ENCODE measurements around the gene PPP2R5B. TPM values are rescaled to one million over a fixed set of nuclear protein-coding genes. Genes with fewer than 3 reads are reported as not detected.

The PPP2R5B gene
- polyA plus RNA-seq, 1 experiment, result 18.5 TPM

- H3K4me3 ChIP-seq (ENCODE audit: low read depth, low read length), result no peak overlapping the region
- POLR2A ChIA-PET, result no interaction called here
- no peak for DNase-seq (ENCODE audit: low read depth)
- TF ChIP-seq, protein P1, sequence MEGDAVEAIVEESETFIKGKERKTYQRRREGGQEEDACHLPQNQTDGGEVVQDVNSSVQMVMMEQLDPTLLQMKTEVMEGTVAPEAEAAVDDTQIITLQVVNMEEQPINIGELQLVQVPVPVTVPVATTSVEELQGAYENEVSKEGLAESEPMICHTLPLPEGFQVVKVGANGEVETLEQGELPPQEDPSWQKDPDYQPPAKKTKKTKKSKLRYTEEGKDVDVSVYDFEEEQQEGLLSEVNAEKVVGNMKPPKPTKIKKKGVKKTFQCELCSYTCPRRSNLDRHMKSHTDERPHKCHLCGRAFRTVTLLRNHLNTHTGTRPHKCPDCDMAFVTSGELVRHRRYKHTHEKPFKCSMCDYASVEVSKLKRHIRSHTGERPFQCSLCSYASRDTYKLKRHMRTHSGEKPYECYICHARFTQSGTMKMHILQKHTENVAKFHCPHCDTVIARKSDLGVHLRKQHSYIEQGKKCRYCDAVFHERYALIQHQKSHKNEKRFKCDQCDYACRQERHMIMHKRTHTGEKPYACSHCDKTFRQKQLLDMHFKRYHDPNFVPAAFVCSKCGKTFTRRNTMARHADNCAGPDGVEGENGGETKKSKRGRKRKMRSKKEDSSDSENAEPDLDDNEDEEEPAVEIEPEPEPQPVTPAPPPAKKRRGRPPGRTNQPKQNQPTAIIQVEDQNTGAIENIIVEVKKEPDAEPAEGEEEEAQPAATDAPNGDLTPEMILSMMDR (IDR thresholded peaks at IDR 0.05; ENCODE audit: insufficient read depth, low read depth, low read length), result no peak
- CTCF ChIA-PET, result interaction anchor here (0.9 to 1.5 kb wide), 2 partner anchors 20 to 36 kb away, joined by 3 to 5 read pairs; no protein-coding TSS in a partner anchor
- no peaks in the 10 kb centered on the region for H3K27me3 ChIP-seq (ENCODE audit: control insufficient read depth, insufficient read depth, low read length)
- H3K36me3 ChIP-seq (ENCODE audit: control insufficient read depth, insufficient read depth, low read length), result peaks cover 46% of the 10 kb centered on the region
Measured at GRCh38 chr11:64913171-64913727, 11.2 kb upstream of the PPP2R5B start.

DNA sequence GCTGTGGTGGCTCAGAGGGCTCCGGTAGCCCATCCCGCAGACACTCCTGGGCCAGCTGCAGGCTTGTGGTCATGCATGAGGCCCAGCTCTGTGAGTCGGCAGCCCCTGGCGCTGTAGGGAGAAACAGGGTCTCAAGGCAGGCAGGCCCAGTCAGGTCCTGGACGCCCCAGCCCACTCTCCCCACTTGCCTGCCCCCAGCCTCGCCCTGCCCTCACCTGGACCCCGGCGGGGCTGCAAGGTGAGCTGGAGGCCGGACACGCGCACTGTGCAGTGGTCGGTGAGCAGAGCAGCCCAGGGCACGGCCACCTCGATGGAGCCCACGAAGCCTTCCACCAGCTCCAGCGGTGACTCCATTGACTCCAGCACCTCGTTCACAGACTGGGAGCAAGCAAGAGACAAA is 10.4 kb upstream of the PPP2R5B start:
- ChIA-PET CTCF (no interaction called here), POLR2A (no interaction called here)
- Histone ChIP-seq H3K27me3 (ENCODE audit: control insufficient read depth, insufficient read depth, low read length) (no peaks in the 10 kb centered on the region), H3K36me3 (ENCODE audit: control insufficient read depth, insufficient read depth, low read length) (peaks cover 40% of the 10 kb centered on the region), H3K4me3 (ENCODE audit: low read depth, low read length) (no peak overlapping the region)
- TF ChIP-seq, protein P1 (IDR thresholded peaks at IDR 0.05; ENCODE audit: insufficient read depth, low read depth, low read length), result no peak
- no peak for DNase-seq (ENCODE audit: low read depth)

DNA sequence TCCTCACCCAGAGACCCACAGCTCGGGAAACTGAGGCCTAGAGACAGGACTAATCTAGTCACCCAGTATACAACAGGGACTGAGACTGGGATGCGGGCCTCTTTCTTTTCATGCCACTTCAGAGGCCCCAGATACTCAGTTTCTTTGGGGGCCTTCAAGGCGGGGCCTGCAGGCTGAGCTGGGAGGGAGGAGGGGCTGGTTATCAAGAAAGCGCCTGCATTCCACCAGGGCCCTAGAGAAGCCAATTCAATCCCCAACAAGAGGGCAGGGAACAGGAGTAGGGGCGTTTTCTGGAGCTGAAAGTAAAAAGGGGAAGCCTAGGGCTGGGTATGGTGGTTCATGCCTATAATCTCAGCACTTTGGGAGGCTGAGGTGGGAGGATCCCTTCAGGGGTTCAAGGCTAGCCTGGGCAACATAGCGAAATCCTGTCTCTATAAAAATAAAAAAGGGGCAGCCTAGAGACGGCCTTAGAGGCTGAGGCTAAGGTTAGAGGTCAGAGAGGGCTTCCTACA is 9.1 kb upstream of the PPP2R5B start:
- Histone ChIP-seq H3K27me3 (ENCODE audit: control insufficient read depth, insufficient read depth, low read length) (no peaks in the 10 kb centered on the region), H3K36me3 (ENCODE audit: control insufficient read depth, insufficient read depth, low read length) (peaks cover 32% of the 10 kb centered on the region), H3K4me3 (ENCODE audit: low read depth, low read length) (peak overlapping the region; percentile 69)
- POLR2A ChIA-PET, result no interaction called here
- TF ChIP-seq, protein P1 (IDR thresholded peaks at IDR 0.05; ENCODE audit: insufficient read depth, low read depth, low read length), result no peak
- DNase-seq (ENCODE audit: low read depth), result no peak
- CTCF ChIA-PET, result interaction anchor here (0.6 to 2.8 kb wide), 6 partner anchors 20 to 202 kb away, joined by 3 to 8 read pairs (median 4); partner anchors contain the start of genes ARL2 and ZNHIT2

DNA sequence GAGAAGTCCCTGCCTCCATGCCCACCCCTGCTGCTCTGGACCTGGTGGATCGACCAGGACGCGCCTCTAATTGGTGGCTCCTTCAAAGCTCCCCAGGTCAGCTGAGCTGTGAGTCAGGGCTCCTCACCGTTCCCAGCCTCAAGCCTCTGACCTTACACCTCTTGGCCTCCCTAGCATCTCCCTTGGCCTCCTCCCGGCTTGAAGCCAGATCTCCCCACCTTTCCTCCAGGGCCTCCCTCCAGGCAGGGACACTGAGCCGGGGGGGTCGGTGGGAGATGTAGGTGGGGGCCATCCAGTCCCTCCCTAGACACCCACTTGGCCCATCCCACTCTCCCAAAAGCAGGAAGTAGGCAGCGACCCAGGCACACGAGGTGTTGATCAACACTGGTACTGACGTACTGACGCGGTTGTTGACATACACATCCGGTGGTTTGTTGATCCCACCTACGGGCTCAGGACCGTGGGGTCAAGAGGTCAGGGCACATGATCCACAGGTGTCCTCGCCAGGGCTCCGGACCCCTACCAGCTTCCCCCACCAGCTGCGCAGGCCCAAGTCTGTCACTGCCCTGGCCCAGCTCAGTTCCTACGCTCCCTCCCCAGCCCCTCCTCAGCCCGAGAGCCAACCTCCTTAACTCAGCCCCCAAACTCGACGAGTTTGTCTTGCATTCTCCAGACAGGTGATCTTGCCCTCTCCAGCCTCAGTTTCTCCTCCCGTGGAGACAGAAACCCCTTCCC is 8.3 kb upstream of the PPP2R5B start:
- no peak for DNase-seq (ENCODE audit: low read depth)
- TF ChIP-seq, protein P1 (IDR thresholded peaks at IDR 0.05; ENCODE audit: insufficient read depth, low read depth, low read length), result no peak
- Histone ChIP-seq H3K27me3 (ENCODE audit: control insufficient read depth, insufficient read depth, low read length) (no peaks in the 10 kb centered on the region), H3K36me3 (ENCODE audit: control insufficient read depth, insufficient read depth, low read length) (peaks cover 26% of the 10 kb centered on the region), H3K4me3 (ENCODE audit: low read depth, low read length) (peak overlapping the region; percentile 69)
- POLR2A ChIA-PET, result no interaction called here
- CTCF ChIA-PET, result interaction anchor here (1.2 to 2.8 kb wide), 5 partner anchors 21 to 201 kb away, joined by 3 to 8 read pairs (median 5); partner anchors contain the start of genes ARL2 and ZNHIT2
